ENCODE data around the gene ATF3. TPM values are rescaled to one million over a fixed set of nuclear protein-coding genes. Genes with fewer than 3 reads are reported as not detected.

The ATF3 gene
- total RNA-seq, 1 donor from 2014 or later = 1.8 TPM

DNA sequence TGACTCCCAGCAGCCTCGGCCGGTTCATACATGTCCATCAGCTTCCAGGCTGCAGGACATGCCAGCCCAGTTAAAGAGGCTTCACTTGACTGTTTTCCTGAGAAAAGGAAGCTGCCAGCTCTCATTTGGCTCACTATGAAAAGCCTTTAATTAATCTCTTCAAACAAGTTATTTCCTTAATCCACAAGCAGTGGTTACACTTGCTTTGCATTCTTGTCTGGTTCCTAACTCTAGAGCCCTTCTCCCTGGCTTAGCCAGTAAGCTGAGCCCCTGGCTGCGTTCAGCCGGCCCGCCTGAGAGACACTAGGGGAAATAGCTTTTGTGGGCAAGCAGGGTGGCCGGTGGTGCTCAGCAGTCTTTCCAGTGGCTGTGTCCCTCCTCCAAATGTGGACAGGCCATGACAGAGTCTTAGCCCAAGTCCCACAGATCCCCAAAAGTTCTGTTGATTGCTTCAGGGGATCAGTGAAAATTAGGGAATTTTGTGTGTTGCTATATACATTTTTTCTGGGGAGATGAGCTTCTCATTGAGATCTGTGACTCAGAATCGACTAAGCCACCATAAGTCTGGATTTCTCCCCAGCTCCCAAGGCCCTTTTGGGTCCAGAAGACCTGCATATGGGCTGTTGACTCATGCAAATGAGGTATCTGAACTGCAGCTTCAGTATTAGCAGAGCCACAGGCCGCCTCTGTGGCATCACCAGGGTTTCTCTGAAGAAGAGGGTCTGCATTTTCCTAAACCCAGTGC, 10.1 kb downstream of the ATF3 start:
- TF ChIP-seq, protein P1, sequence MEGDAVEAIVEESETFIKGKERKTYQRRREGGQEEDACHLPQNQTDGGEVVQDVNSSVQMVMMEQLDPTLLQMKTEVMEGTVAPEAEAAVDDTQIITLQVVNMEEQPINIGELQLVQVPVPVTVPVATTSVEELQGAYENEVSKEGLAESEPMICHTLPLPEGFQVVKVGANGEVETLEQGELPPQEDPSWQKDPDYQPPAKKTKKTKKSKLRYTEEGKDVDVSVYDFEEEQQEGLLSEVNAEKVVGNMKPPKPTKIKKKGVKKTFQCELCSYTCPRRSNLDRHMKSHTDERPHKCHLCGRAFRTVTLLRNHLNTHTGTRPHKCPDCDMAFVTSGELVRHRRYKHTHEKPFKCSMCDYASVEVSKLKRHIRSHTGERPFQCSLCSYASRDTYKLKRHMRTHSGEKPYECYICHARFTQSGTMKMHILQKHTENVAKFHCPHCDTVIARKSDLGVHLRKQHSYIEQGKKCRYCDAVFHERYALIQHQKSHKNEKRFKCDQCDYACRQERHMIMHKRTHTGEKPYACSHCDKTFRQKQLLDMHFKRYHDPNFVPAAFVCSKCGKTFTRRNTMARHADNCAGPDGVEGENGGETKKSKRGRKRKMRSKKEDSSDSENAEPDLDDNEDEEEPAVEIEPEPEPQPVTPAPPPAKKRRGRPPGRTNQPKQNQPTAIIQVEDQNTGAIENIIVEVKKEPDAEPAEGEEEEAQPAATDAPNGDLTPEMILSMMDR (IDR thresholded peaks at IDR 0.05; ENCODE audit: unreplicated experiment) = no peak
- H3K9me3 Mint-ChIP-seq (ENCODE audit: unreplicated experiment) = no peaks in the 10 kb centered on the region
- no peak overlapping the region for H3K27ac Mint-ChIP-seq (ENCODE audit: unreplicated experiment)
- no peak for DNase-seq (ENCODE audit: low spot score)
- no peak overlapping the region for H3K4me3 Mint-ChIP-seq (ENCODE audit: unreplicated experiment)
- no peaks in the 10 kb centered on the region for H3K36me3 Mint-ChIP-seq (ENCODE audit: low read depth, unreplicated experiment)
- peaks cover 20% of the 10 kb centered on the region for H3K4me1 Mint-ChIP-seq (ENCODE audit: unreplicated experiment)
- no peaks in the 10 kb centered on the region for H3K27me3 Mint-ChIP-seq (ENCODE audit: unreplicated experiment)

DNA sequence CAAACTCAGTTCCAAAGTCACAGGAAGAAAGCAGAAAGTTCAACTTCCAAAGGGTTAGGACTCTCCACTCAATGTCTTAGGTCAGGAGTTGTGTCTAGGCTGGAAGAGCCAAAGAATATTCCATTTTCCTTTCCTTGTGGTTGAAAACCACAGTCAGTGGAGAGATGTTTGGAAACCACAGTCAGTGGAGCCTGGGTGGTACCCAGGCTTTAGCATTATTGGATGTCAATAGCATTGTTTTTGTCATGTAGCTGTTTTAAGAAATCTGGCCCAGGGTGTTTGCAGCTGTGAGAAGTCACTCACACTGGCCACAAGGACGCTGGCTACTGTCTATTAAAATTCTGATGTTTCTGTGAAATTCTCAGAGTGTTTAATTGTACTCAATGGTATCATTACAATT, 11.7 kb downstream of the ATF3 start:
- H3K4me1 Mint-ChIP-seq (ENCODE audit: unreplicated experiment) = peaks cover 20% of the 10 kb centered on the region
- no peak overlapping the region for H3K27ac Mint-ChIP-seq (ENCODE audit: unreplicated experiment)
- H3K4me3 Mint-ChIP-seq (ENCODE audit: unreplicated experiment) = no peak overlapping the region
- no peaks in the 10 kb centered on the region for H3K9me3 Mint-ChIP-seq (ENCODE audit: unreplicated experiment)
- no peaks in the 10 kb centered on the region for H3K27me3 Mint-ChIP-seq (ENCODE audit: unreplicated experiment)
- no peak for DNase-seq (ENCODE audit: low spot score)
- H3K36me3 Mint-ChIP-seq (ENCODE audit: low read depth, unreplicated experiment) = no peaks in the 10 kb centered on the region
- TF ChIP-seq, protein P1 (IDR thresholded peaks at IDR 0.05; ENCODE audit: unreplicated experiment) = no peak

DNA sequence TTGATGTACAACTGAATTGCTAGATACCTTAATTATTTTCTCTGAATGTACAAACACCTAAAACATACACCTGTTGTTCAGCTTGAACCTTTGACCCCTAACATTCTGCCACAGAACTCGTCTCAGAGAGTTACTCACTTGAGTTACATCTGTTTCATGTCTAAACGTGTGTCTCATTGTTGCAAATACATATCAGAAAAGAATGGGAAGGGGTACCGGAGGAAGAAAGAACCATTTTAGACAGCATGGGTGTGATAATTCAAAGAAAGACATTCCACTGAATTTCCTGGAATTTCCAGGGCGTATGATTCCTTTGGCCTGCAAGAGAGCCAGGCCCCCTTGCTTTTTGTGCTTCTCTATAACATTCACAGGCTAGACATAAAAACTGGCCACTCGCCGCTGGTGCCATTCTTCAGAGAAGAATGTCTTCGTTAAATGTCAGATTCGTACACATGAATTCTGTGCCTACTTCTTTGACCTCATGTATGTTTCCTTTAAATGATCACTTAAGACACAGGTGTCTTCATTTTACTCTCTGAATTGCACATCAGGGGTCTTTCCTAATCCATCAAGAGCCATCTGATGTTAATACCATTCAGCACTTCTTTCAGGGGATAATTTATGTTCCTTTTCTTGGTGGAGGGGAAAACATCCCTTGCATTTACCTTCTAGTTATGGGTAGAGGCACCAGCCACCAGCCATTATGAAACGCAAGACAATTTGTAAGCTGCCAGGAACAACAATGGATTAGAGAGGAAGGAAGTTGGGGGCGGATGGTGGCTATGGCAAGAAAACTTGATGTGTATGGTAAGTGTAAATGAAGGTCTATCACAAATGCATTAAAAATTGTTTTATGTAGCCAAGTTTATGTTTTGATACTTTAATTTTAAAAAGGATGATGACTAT, 12.7 kb downstream of the ATF3 start:
- H3K4me3 Mint-ChIP-seq (ENCODE audit: unreplicated experiment) = no peak overlapping the region
- no peaks in the 10 kb centered on the region for H3K27me3 Mint-ChIP-seq (ENCODE audit: unreplicated experiment)
- peaks cover 20% of the 10 kb centered on the region for H3K4me1 Mint-ChIP-seq (ENCODE audit: unreplicated experiment)
- DNase-seq (ENCODE audit: low spot score) = no peak
- TF ChIP-seq, protein P1 (IDR thresholded peaks at IDR 0.05; ENCODE audit: unreplicated experiment) = no peak
- no peaks in the 10 kb centered on the region for H3K9me3 Mint-ChIP-seq (ENCODE audit: unreplicated experiment)
- H3K36me3 Mint-ChIP-seq (ENCODE audit: low read depth, unreplicated experiment) = no peaks in the 10 kb centered on the region
- no peak overlapping the region for H3K27ac Mint-ChIP-seq (ENCODE audit: unreplicated experiment)

DNA sequence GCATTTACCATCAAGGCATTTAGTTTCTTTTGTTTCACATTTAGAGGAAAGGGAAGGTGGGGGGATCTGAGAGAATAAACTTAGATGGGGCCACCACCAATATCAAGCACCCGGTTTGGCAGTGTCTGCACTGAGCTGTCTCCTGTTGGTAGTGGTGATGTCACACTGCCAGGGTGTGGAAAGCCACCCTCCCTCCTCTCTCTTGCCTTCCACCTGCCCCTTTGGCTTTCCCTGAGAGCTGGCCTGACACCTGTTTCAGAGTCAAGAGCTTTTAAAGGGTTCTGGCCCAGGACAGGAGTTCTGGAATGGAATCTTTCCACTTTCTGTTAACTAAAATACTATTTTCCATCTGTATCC, 13.4 kb downstream of the ATF3 start:
- H3K27ac Mint-ChIP-seq (ENCODE audit: unreplicated experiment) = no peak overlapping the region
- H3K9me3 Mint-ChIP-seq (ENCODE audit: unreplicated experiment) = no peaks in the 10 kb centered on the region
- no peak overlapping the region for H3K4me3 Mint-ChIP-seq (ENCODE audit: unreplicated experiment)
- H3K4me1 Mint-ChIP-seq (ENCODE audit: unreplicated experiment) = peaks cover 20% of the 10 kb centered on the region
- DNase-seq (ENCODE audit: low spot score) = no peak
- TF ChIP-seq, protein P1 (IDR thresholded peaks at IDR 0.05; ENCODE audit: unreplicated experiment) = no peak
- H3K36me3 Mint-ChIP-seq (ENCODE audit: low read depth, unreplicated experiment) = no peaks in the 10 kb centered on the region
- no peaks in the 10 kb centered on the region for H3K27me3 Mint-ChIP-seq (ENCODE audit: unreplicated experiment)

DNA sequence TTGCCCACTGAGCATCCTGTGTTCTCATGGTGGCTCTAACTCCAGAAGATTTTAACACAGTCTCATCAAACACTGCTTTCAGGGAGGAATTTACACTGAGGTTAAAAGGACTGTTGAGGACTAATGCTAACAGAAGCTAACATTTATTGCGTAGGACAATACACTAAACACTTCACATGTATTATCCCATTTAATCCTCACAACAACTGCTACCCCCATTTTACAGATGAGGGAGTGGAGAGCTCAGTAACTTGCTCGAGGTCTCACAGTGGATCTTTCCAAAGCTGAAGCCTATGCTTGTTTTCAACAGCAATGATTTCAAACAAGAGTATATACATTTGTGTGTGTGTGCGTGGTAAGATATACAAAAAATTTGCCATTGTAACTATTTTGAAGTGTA, 13.9 kb downstream of the ATF3 start:
- Mint-ChIP-seq H3K4me1 (ENCODE audit: unreplicated experiment) (peaks cover 20% of the 10 kb centered on the region), H3K9me3 (ENCODE audit: unreplicated experiment) (no peaks in the 10 kb centered on the region), H3K4me3 (ENCODE audit: unreplicated experiment) (no peak overlapping the region), H3K27ac (ENCODE audit: unreplicated experiment) (no peak overlapping the region), H3K36me3 (ENCODE audit: low read depth, unreplicated experiment) (no peaks in the 10 kb centered on the region), H3K27me3 (ENCODE audit: unreplicated experiment) (no peaks in the 10 kb centered on the region)
- DNase-seq (ENCODE audit: low spot score) = no peak
- TF ChIP-seq, protein P1 (IDR thresholded peaks at IDR 0.05; ENCODE audit: unreplicated experiment) = no peak
